Central memory CD8-positive, alpha-beta T cell (primary cell): ENCODE measurements around the gene GJA3.

Experiments
- ATAC-seq: fragments of 150-1000 bp; cut with Tn5 transposase; replicated peaks from 2 replicates; pipeline ENCODE4 v1.10.0; 2022; ENCODE audit warnings: mild to moderate bottlenecking, moderate FRiP score, moderate number of reproducible peaks; ENCODE audit not compliant: poor library complexity, severe bottlenecking; ENCODE audit errors: extremely low read depth
- DNase-seq, 2 donors: peaks; one replicate each; pipeline ENCODE4 v3.0.0; 2021; ENCODE audit warnings: low spot score in 2 of 2
- H3K27ac Mint-ChIP-seq: one replicate; pipeline ENCODE4 v1.8.0; 2022; ENCODE audit warnings: low read depth, mild to moderate bottlenecking, moderate library complexity, mixed read lengths
- H3K27me3 Mint-ChIP-seq: one replicate; pipeline ENCODE4 v1.8.0; 2022; ENCODE audit warnings: mixed read lengths
- H3K36me3 Mint-ChIP-seq: one replicate; pipeline ENCODE4 v1.8.0; 2022; ENCODE audit warnings: mild to moderate bottlenecking, moderate library complexity, mixed read lengths; ENCODE audit not compliant: insufficient read depth
- H3K4me1 Mint-ChIP-seq: one replicate; pipeline ENCODE4 v1.8.0; 2022; ENCODE audit warnings: mixed read lengths
- H3K4me3 Mint-ChIP-seq: one replicate; pipeline ENCODE4 v1.8.0; 2022; ENCODE audit warnings: mild to moderate bottlenecking, moderate library complexity, mixed read lengths
- H3K9me3 Mint-ChIP-seq: one replicate; pipeline ENCODE4 v1.8.0; 2022; ENCODE audit warnings: mixed read lengths

Gene GJA3

DNA sequence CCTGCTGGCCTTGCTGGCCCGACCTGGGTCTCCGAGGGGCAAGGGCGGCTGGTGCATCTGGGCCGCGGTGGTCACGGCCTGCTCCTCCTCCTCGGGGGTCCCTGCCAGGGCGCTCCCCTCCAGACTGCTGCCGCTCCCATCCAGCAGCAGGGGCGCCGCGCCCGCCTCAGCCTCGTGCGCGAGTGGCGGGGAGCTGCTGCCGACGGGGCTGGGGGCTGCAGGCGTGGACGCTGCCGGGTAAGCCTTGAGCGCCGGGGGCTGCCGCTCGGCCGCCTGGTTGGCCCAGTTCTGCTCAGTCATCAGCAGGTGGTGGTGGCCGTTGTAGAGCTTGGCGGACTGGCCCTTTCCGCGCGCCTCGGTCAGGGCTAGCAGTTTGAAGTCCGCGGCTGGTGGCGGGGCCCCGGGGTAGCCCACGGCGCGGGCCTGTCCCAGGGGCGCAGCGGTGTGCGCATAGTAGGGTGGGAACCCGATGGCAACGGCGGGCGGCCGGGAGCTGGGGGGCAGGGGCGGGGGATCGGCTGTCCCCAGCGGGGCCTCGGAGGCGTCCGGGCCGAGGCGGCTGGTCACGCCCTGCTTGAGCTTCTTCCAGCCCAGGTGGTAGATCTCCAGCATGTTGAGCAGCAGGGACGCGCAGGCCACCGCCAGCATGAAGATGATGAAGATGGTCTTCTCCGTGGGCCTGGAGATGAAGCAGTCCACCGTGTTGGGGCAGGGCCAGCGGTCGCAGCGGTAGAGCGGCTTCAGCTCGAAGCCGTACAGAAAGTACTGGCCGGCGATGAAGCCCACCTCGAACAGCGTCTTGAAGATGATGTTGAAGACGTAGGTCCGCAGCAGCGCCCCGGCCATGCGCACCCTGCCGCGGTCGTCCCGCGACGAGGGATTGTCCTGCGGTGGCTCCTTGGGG is 18.6 kb downstream of the GJA3 start:
- DNase-seq (no peak), ATAC-seq (no peak)
- no peaks in the 10 kb centered on the region for H3K9me3 Mint-ChIP-seq
- no peaks in the 10 kb centered on the region for H3K36me3 Mint-ChIP-seq
- H3K4me1 Mint-ChIP-seq: no peaks in the 10 kb centered on the region
- peaks cover 67% of the 10 kb centered on the region for H3K27me3 Mint-ChIP-seq
- H3K4me3 Mint-ChIP-seq: no peak overlapping the region
- no peak overlapping the region for H3K27ac Mint-ChIP-seq

DNA sequence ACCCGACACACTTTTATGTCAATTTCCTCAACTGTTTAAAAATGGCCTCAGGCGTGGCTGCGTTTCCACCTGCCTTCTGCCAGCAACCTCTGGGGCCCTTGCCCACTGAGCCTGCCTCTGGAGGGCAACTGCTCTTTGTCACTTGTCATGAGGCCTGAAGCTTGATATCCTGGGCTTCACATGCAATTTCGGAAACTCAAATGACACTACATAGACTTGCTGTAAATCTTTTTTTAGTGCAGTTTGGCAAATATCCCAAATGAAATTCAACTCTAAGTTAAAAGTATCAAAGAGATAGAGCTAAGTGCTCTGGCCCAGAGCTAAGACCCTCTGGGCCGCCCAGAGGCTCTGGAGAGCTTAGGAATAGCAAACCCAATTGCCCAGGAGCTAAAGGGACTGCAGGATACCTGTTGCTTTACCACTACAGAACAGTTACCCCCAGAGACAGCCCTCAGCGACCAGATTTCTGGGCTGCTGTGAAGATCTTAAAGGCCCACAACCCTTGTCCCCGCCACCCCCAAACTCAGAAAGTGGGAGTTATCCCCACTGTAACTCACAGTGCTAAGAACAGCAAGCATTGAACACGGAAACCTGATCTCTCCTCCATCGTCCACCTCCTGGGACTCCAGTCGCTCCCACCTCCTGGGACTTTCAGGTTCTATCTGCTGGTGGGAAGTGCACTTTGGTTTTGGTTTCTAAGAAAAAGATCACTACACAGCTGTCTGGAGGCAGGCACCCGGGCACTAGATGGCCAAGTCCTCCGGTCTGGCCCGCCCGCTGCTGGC is 19.4 kb downstream of the GJA3 start:
- H3K27me3 Mint-ChIP-seq: peaks cover 71% of the 10 kb centered on the region
- ATAC-seq: no peak

DNA sequence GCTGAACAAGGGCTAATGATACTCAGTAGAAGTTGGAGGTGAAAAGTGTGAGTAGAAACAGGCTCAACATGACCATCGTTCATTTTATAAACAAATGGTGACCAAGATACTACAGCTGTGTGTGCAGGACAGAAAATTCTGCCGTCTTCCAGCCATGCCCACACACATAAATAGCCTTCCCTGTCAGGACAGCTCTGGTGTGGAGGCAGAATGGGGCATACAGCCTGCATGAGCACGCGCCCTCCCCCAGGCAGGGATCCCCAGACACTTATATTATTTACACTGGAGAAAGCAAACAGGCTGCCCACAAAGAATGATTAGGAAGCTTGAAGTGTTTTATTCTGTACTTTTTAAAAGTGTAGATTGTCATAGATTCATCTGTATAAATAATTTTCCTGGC is 20.4 kb downstream of the GJA3 start:
- Mint-ChIP-seq H3K4me3 (no peak overlapping the region), H3K9me3 (no peaks in the 10 kb centered on the region), H3K27ac (no peak overlapping the region), H3K36me3 (no peaks in the 10 kb centered on the region), H3K27me3 (peaks cover 64% of the 10 kb centered on the region), H3K4me1 (no peaks in the 10 kb centered on the region)
- ATAC-seq: no peak
- DNase-seq: no peak

More for the DNA sequence above, 19.4 kb downstream of the GJA3 start:
- no peak for DNase-seq
- Mint-ChIP-seq H3K27ac (no peak overlapping the region), H3K9me3 (no peaks in the 10 kb centered on the region), H3K36me3 (no peaks in the 10 kb centered on the region), H3K4me1 (no peaks in the 10 kb centered on the region), H3K4me3 (no peak overlapping the region)

DNA sequence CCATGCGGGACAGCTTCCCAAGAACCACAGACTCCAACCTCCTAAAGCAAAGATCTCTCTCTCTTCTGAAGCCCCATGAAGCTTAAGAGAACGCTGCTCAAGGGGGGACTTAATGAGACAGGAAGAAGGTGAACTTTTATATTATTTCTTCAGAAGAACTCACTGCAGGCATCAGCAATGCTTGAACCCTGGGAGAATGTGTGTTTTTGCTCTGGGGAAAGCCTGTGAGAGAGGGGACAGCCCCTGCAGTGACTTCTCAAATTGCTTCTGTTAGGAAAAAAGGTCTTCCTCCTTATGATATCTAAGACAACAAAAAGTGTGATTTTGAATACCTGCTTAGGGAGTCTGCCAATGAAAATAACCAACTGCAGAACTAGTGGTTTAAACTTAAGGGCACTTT is 23.0 kb downstream of the GJA3 start:
- Mint-ChIP-seq H3K27me3 (peaks cover 43% of the 10 kb centered on the region), H3K36me3 (no peaks in the 10 kb centered on the region), H3K9me3 (no peaks in the 10 kb centered on the region), H3K4me3 (no peak overlapping the region), H3K27ac (no peak overlapping the region), H3K4me1 (no peaks in the 10 kb centered on the region)
- ATAC-seq (no peak), DNase-seq (no peak)

DNA sequence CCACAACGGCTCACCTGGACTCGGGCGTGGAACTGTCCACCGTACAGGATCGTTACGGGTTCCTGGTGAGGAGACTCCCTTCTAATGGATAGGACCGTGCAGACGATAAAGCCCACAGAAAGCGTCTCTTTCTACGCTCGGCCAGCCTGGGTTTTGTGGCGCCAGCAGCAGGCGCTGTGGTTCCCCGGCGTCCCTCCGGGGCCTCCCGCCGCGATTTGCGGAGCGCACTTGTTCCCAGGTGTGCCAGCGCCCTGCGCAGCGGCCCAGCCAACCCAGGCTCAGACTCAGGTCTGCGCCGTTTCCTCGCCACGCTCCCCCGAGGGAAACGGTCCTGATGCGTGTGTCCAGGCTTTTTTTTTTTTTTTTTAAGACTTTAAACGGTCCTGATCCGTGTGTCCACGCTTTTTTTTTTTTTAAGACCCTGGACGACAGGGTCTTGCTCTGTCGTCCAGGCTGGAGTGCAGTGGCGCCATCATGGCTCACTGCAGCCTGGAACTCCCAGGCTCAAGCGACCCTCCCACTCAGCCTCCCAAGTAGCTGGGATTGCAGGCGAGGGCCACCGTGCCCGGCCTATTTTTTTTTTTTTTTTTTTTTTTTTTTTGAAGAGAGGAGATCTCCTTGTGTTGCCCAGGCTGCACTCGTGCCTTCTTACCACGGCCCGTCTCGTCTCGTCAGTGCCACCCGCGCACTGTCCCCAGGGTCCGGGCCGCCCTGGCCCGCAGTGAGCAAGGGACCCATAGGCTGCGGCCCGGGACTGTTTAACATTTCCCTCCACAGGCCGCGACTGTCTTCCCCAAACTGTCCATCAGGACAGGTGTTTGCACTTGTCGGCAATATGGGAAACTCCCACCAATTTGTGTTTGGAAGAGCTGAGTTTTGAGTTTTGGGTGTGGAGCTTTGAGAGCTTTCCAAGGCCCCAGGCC is 23.8 kb downstream of the GJA3 start:
- ATAC-seq (no peak), DNase-seq (no peak)
- Mint-ChIP-seq H3K4me1 (no peaks in the 10 kb centered on the region), H3K27ac (no peak overlapping the region), H3K36me3 (no peaks in the 10 kb centered on the region), H3K4me3 (no peak overlapping the region), H3K9me3 (no peaks in the 10 kb centered on the region), H3K27me3 (peaks cover 40% of the 10 kb centered on the region)

DNA sequence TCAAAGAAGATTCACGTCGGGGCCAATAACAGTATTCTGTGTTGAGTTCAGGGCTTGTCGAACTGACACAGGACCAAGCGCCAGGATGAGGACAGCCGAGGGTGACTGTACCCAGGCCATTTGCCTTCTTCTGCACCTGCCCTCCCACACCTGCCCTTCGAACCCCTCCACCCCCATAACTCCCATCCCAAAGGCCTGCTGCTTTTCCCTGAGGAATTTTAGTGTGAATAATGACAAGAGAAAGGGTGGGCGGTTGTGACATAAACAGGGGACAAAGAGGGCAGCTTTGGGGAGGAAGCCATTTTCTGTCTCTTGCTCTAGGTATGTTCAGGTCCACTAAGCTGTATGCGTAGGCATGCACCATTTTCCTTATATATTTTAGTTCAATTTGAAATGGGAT is 26.1 kb downstream of the GJA3 start:
- H3K9me3 Mint-ChIP-seq: no peaks in the 10 kb centered on the region
- ATAC-seq (no peak), DNase-seq (no peak)
- H3K27ac Mint-ChIP-seq: no peak overlapping the region
- no peaks in the 10 kb centered on the region for H3K36me3 Mint-ChIP-seq
- H3K27me3 Mint-ChIP-seq: peaks cover 17% of the 10 kb centered on the region
- no peaks in the 10 kb centered on the region for H3K4me1 Mint-ChIP-seq
- no peak overlapping the region for H3K4me3 Mint-ChIP-seq

DNA sequence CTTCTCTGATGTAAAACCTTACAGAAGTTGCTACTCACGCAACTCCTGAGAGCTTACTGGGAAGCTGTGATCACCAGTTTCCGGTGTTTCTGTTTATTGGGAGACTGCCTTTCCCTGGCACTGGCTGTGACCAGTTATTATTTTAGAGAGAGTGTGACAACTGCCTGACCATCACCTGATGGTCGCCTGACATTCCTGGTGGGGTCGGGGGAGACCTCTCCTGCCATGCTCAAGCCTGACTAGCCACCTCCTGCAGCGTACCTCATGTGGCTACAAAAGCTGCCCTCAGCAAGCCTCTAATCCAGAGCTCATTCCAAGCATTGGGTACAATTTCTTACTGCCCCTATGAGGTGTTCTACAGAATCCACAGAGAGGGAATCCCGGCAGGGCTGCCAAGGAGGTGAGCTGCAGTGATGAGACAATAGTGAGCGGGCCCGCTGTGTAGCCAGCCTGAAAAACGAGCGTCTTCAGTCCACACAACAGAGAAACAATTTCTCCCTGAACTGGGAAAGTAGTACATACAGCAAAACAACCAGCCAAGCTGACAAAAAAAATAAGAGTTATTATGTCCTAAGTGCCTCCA is 28.7 kb downstream of the GJA3 start:
- DNase-seq: no peak
- H3K36me3 Mint-ChIP-seq: no peaks in the 10 kb centered on the region
- H3K4me3 Mint-ChIP-seq: no peak overlapping the region
- H3K27ac Mint-ChIP-seq: no peak overlapping the region
- no peak for ATAC-seq
- H3K4me1 Mint-ChIP-seq: no peaks in the 10 kb centered on the region
- H3K27me3 Mint-ChIP-seq: peaks cover 3% of the 10 kb centered on the region
- no peaks in the 10 kb centered on the region for H3K9me3 Mint-ChIP-seq

DNA sequence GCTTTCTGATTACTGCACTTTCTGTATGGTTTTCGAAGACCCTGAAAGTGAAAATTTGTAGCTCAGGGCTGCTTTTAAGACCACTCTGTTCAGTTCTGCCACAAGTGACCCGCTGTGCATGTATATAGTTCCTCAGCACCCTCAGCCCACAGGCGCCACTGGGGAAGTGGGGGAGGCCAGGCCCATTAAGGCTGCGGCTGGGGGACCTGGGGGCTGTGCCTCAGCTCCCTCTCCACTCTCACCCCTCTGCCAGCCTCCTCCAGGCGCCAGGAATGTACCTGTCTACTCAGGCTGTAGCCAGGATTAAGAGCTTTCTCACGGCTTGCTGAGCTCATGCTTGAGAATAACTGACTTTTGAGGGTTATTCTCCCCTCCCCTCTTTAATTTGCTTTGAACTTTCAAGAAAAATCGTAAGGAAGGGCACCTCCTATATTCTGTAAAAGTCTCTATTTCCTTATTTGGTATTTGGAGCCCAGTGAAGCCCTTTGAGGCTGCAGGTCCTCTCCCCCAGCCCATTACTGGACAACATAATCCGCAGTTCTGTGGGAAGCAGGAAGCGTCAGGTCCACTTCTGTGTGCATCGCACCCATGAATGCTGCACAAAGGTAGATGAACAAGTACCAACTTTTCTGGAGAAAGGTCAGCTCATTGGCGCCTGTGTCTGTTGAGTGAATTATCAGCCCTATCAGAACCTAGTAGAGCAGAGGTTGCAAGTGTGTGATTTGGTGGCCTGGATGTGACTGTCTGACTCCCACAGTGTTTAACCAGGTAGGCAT is 29.6 kb downstream of the GJA3 start:
- no peak overlapping the region for H3K4me3 Mint-ChIP-seq
- H3K9me3 Mint-ChIP-seq: no peaks in the 10 kb centered on the region
- H3K27ac Mint-ChIP-seq: no peak overlapping the region
- DNase-seq: no peak
- no peaks in the 10 kb centered on the region for H3K36me3 Mint-ChIP-seq
- no peaks in the 10 kb centered on the region for H3K27me3 Mint-ChIP-seq
- no peaks in the 10 kb centered on the region for H3K4me1 Mint-ChIP-seq
- ATAC-seq: no peak

DNA sequence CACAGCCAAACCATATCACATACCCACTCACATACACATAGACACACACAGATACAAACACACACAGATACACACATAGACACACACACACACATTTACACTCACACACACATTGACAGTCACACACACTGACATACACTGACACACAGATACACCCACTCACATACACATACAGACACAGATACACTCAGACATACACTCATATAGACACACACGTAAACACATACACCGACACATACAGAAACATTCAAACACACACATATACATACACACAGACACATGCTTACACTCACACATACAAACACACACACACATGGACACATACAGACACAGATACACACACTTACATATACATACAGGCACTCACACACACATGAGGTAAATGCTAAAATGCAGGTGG is 30.2 kb downstream of the GJA3 start:
- DNase-seq: no peak
- no peak for ATAC-seq
- Mint-ChIP-seq H3K27me3 (no peaks in the 10 kb centered on the region), H3K4me3 (no peak overlapping the region), H3K36me3 (no peaks in the 10 kb centered on the region), H3K4me1 (no peaks in the 10 kb centered on the region), H3K27ac (no peak overlapping the region), H3K9me3 (no peaks in the 10 kb centered on the region)

DNA sequence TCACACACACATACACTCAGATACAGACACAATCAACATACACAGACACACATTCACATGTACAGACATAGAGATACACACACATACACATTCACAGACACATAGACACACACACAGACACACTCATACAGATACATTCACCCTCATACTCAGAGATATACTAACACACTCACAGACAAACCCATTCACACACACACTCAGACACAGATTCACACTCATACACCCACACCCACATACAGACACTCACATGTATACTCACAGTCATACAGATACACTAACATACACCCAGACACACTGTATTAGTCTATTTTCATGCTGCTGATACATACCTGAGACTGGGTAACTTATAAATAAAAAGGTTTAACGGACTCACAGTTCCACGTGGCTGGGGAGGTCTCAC is 30.8 kb downstream of the GJA3 start:
- ATAC-seq (no peak), DNase-seq (no peak)
- no peaks in the 10 kb centered on the region for H3K4me1 Mint-ChIP-seq
- H3K27me3 Mint-ChIP-seq: no peaks in the 10 kb centered on the region
- no peak overlapping the region for H3K27ac Mint-ChIP-seq
- no peaks in the 10 kb centered on the region for H3K36me3 Mint-ChIP-seq
- no peak overlapping the region for H3K4me3 Mint-ChIP-seq
- no peaks in the 10 kb centered on the region for H3K9me3 Mint-ChIP-seq

DNA sequence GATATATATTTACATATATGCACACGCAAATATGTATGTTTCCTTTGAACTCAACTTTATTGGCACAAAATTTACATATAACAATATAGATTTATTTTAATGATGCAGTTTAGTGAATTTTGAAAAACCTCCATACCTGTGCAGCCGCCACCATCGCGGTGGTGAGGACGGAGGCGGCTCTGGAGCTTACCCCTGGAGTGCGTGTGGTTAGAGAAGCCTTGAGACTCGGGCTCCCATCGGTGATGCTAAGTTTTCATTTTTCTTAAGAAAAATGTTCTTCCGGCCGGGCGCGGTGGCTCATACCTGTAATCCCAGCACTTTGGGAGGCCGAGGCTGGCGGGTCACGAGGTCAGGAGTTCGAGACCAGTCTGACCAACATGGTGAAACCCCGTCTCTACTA is 31.8 kb downstream of the GJA3 start:
- Mint-ChIP-seq H3K4me3 (no peak overlapping the region), H3K9me3 (no peaks in the 10 kb centered on the region), H3K27ac (no peak overlapping the region), H3K36me3 (no peaks in the 10 kb centered on the region), H3K4me1 (no peaks in the 10 kb centered on the region), H3K27me3 (peaks cover 8% of the 10 kb centered on the region)
- DNase-seq (no peak), ATAC-seq (no peak)
